HG03175 (cell line): ENCODE measurements around the gene S100Z.
"Not testable (repeated sequence)": the region's sequence is repeated elsewhere in the genome, so short reads cannot be mapped to it uniquely, and the experiment has no call there.

Experiments used
- ATAC-seq: cut with Tn5 transposase; IDR thresholded peaks from one replicate; pipeline ENCODE4 v1.9.1; 2021; ENCODE audit warnings: mild to moderate bottlenecking, moderate library complexity; ENCODE audit not compliant: unreplicated experiment

Gene S100Z

GRCh38 chr5:76849419-76850291 is at the start of gene S100Z:
Gene S100Z (plus strand): TSS chr5:76850014. CDS start chr5:76875360, 25,346 bp downstream.
- ATAC-seq: no peak

DNA sequence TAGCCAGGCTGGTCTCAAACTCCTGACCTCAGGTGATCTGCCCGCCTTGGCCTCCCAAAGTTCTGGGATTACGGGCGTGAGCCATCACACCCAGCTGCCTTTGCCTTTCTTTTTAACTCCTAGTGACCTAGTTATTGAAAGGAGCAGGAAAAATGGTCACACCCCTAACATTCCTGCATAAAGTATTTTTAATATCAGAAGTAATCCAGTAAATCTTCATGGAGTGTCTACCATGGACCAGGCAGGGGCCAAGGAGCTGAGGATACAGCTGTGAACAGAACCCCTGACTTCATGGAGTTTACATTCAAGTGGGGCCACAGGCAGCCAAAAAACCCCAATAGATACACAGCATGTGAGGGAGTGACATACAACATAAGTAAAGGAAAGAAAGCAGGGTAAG is 49.2 kb upstream of the S100Z start:
- ATAC-seq: no peak

GRCh38 chr5:76801159-76801802 is 48.5 kb upstream of the S100Z start:
- ATAC-seq: no peak

GRCh38 chr5:76801803-76802195 is 48.0 kb upstream of the S100Z start:
- ATAC-seq: no peak

- no peak for ATAC-seq
These were observed 45.5 kb upstream of the S100Z start for GRCh38 chr5:76804266-76804665.

- ATAC-seq: no peak
These were observed 43.9 kb upstream of the S100Z start for GRCh38 chr5:76805821-76806505.

- no peak for ATAC-seq
These were observed 42.5 kb upstream of the S100Z start for GRCh38 chr5:76807296-76807695.

DNA sequence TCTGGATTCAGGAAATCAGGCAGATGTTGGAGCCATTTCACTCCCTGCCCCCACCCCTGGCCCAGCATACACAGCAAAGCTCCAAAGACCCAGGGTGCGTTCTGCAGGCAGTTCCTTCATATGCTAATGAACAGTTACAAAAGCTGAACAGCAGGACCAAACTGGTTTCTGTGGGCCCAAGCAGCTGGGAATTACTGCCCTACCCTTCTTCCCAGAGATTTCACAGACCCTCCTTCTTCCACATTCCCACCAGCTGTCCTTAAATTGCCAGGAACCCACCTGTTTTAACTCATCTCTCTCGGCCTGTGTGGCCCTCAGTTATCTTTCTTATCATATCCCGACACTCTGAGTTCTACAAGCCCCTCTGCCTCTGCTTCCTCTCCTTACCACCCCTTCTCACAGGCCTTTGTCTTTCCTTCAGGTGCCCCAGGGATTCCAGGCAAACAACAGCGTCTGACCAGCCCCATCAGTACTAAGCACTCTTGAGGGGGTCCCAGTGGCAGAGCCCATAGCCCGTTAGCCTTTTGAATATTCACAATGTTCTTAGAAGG is 41.6 kb upstream of the S100Z start:
- no peak for ATAC-seq

DNA sequence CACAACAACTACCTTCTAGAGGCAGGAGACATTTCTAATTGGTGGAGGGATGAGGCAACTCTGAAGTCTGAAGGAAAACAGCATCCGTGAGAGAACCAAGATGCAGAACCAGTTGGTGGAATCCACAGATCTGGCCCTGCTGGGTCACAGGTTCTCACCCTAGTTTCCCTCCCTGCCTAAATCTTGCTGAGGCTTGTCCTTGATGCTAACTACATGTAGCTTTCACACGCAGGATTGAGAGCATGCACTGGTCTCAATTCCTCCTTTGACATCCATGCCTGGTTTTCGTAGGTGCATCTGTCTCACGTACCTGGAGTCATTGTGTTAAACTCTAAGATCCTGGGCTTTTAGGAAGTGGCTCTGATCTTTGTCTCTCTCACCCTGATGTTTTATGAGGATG is 40.7 kb upstream of the S100Z start:
- no peak for ATAC-seq

DNA sequence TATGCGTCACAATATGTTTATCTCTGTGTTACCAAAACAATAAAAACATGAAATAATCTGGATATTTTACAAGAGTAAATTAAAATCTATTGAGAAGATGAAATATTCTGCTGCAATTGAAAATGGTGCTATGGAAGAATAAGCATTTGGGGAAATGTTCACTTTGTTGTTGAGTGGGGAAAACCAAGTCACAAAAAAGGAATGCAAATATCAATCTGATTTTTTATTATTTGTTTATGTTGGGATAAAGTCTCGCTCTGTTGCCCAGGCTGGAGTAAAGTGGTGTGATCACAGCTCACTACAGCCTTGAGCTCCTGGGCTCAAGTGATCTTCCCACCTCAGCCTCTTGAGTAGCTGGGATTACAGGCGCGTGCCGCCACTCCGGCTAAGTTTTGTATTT is 39.6 kb upstream of the S100Z start:
- no peak for ATAC-seq

- ATAC-seq: no peak
These were observed 38.6 kb upstream of the S100Z start for GRCh38 chr5:76811214-76811613.

GRCh38 chr5:76812209-76812608 is 37.6 kb upstream of the S100Z start:
- ATAC-seq: not testable (repeated sequence)

DNA sequence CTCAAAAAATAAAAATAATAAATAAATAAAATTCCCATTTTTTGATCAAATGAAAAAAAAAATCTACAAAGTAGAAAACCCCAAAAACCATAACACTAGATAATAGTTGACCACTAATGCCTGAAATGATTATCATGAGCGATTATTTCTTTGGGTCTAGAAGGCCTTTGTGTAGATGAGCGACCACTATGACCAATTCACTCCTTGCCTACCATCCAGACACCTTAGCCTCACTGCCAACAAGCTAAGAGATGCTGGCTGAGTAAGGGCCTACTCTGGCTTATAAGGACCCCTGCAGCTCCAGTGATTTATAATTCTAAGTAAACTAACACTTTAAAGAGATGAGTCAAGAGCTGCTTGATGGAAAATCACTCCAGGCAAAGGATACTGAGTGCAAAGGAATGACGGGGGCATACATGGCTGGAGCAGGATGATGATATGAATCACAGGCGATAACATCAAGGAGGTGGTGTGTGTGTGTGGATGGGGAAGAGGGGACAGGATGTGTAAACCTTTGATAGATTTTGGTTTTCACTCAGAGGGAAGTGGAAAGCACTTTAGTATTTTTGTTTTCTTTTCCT is 35.7 kb upstream of the S100Z start:
- no peak for ATAC-seq

DNA sequence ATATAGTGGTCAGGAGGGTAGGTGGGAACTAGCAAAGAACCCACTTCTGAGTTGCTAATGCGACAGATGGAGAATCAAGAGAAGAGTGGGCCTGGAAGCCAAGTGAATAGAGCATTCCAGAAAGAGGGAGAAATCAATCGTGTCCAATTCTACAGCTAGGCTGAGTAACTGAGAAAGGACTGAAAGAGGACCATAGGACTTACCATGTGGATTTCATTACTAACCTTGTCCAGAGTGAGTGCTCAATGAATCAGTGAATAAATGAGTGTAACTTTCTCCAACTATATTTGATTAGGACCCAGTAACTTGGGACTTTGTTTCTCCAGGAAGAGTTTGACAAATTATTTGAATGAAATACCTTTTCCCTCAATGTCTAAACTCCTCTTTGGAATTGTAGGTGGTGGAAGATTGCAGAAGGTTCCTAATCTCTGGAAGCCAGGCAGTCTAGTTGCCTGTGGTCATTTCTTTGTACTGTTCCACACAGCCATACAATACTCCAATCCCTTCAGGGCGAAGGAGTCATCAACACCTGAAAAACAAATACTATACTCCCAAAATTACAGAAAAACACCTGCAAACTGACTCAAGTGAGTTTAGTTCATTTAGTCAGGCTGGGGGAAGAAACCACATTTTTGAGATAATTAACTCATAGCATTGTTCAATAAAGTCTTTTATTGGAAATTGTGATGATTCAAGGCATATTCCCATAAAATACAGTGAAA is 33.5 kb upstream of the S100Z start:
- no peak for ATAC-seq

DNA sequence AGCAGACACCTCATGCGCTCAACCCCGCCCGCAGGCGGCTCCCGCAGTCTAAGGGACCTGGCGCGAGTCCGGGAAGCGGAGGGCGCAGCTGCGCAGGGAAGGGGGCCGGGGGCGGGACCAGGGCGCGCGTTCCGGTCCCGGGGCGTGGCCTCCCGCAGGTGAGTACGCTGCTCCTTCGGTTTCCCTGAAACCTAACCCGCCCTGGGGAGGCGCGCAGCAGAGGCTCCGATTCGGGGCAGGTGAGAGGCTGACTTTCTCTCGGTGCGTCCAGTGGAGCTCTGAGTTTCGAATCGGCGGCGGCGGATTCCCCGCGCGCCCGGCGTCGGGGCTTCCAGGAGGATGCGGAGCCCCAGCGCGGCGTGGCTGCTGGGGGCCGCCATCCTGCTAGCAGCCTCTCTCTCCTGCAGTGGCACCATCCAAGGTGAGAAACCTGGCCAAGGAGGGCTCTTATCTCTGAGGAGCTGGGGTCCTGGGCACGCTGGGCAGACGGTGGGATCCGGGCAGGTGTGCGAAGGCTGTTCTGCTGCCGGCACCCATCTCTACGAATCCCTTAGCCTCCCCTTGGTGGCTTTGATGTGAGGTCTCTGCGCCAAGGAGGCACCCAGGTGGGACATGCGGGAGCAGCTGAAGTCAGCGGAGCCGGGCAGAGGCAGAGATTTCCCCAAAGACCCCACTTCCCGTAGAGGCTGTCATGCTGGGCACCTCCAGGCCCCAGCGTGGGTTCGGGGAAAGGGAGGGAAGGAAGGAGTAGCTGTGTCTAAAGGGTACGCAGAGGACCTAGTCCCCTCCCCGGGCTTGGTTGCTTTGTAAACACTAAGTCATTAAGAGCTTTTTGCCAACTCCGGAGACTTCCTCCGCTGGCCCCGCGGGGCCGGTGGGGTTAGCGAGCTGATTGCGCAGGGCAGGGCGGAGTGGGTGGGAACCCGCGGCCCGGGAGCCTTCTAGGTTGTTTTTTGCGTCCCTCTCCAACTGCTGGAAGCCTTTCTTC is 30.7 kb upstream of the S100Z start, which contains the start of gene F2RL1:
Gene F2RL1, plus strand, starts transcription at position 187 of the 988 bp plus-strand sequence. Its CDS starts 153 bp downstream, at position 340.
- ATAC-seq: no peak

DNA sequence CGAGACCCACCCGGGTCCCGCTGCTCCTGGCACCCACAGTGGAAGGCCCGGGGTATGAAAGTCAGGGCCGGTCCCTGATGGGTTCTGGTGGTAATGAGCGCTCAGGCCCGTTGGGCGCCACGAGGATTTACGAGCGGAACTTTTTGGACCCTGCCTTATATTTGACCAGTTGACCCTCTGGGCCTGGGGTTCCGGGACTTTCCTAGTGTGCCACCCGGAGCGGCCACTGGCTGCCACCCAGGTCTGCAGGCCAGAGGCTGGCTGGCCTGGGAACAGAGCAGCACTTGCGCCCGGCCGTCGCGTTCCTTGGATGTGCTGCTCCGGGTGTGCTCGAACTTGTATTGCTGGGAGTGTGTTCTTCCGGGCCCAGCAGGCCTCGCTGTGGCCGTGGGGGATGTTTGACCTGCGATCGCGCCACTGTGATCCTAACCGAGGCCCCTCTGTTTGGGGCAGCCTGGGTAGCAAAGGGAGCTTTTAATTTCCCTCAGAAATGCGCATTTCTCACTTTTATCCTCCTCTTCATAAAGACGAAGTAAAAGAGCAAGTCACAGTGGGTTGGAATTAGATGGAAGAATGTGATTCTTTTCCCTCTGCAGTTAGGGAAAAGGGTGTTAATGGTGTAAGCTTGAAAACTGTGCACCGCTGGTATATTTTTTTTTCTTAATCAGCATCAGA is 29.8 kb upstream of the S100Z start:
- no peak for ATAC-seq

DNA sequence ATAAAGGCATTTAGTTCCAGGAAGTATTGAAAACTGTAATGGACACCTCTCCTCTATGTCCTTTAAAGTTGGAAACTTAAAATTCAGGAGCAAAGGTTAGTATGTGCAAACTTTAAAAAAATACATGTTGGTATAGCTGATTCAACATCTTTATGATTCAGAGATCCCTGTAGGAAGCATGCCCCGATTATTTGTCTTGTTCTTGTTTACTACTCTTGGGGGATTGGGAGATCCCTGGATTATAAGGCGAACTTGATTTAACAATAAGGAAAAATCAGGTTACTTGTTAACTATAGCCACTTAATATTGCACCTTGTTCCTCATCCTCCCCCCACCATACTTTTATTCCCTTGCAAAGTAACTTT is 29.3 kb upstream of the S100Z start:
- no peak for ATAC-seq

GRCh38 chr5:76821136-76821535 is 28.7 kb upstream of the S100Z start:
- no peak for ATAC-seq
